ENCODE measurements around the gene MYBPHL.

MYBPHL gene

DNA sequence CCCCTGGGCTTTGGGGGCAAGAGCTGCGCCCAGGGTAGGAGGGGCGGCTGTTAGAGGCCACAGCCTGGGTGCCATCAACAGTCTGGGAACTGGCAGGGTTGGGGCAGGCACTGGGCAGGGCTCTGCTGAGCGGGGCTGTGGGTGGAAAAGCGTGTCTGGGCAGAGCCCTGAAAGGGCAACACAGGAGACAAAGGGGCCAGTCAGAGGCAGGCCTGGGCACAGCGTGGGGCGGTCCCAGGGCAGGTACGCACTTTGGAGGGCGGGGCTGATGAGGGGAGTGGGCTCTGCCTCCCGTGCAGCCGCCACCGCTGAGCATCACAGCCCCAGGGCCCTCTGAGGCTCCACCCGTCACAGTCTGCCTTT, 43.6 kb downstream of the MYBPHL start:
- DNase-seq, result no peak

DNA sequence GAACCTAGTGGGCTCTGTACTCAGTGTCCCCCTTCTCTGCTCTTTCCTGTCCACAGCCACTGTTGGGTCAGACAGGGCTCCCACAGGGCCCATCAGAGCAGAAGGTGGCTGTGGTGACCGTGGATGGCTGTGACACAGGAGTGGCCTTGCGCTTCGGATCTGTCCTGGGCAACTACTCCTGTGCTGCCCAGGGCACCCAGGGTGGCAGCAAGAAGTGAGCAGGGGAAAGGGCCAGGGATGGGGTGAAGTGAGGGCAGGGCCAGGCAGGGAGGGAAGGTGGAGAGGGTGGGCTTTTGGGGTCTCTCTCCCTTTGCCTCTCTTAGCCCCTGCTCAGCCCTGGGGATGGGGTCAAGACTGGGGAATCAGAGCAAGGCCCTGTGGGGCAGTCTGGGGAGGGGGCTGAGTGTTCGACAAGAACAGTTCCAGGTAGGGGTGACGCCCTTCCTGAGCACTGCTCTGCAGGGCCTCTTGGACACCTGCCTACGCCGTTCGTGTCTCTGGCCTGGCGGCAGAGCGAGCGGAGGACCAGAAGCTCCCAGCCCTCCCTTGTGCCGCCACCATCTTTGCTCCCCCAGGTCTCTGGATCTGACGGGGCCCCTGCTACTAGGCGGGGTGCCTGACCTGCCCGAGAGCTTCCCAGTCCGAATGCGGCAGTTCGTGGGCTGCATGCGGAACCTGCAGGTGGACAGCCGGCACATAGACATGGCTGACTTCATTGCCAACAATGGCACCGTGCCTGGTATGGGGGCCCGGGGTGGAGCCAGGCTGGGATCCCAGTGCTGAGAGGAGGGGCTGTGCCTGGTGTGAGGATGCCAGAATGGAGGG, 44.4 kb downstream of the MYBPHL start:
- DNase-seq, result no peak

GRCh38 chr1:109261578-109261977, 45.2 kb downstream of the MYBPHL start:
- DNase-seq, result no peak

DNA sequence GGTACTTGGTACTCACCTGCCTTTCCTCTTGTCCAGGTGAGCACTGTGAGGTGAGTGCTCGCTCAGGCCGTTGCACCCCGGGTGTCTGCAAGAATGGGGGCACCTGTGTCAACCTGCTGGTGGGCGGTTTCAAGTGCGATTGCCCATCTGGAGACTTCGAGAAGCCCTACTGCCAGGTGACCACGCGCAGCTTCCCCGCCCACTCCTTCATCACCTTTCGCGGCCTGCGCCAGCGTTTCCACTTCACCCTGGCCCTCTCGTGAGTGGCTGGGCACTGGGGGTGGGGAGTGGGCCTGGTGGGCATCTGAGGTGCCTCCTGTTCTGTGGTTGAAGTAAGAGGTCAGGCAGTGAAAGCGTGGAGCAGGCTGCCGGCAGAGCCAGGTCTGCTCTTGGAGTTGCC, 45.8 kb downstream of the MYBPHL start:
- DNase-seq, result no peak

GRCh38 chr1:109259674-109260557, 46.9 kb downstream of the MYBPHL start:
- no peak for DNase-seq

DNA sequence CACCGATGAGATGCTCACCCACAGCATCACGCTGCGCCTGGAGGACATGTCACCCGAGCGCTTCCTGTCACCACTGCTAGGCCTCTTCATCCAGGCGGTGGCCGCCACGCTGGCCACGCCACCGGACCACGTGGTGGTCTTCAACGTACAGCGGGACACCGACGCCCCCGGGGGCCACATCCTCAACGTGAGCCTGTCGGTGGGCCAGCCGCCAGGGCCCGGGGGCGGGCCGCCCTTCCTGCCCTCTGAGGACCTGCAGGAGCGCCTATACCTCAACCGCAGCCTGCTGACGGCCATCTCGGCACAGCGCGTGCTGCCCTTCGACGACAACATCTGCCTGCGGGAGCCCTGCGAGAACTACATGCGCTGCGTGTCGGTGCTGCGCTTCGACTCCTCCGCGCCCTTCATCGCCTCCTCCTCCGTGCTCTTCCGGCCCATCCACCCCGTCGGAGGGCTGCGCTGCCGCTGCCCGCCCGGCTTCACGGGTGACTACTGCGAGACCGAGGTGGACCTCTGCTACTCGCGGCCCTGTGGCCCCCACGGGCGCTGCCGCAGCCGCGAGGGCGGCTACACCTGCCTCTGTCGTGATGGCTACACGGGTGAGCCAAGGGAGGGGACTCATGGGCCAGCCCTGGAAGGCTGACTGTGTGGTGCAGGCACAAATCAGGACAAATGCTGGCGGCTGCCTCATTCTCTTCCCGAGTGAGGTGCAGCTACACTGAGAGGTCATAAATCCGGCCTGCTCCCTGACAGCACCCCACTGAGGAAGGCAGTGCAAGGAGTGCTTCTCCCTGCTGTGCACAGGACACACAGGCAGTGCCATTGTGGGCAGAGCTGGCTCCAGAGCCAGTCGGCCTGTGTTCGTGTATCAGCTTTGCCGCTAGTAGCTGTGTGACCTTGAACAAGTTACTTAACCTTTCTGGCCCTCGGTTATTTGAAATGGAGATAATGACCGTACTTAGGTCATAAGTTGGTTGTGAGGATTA, 48.0 kb downstream of the MYBPHL start:
- DNase-seq, result no peak

DNA sequence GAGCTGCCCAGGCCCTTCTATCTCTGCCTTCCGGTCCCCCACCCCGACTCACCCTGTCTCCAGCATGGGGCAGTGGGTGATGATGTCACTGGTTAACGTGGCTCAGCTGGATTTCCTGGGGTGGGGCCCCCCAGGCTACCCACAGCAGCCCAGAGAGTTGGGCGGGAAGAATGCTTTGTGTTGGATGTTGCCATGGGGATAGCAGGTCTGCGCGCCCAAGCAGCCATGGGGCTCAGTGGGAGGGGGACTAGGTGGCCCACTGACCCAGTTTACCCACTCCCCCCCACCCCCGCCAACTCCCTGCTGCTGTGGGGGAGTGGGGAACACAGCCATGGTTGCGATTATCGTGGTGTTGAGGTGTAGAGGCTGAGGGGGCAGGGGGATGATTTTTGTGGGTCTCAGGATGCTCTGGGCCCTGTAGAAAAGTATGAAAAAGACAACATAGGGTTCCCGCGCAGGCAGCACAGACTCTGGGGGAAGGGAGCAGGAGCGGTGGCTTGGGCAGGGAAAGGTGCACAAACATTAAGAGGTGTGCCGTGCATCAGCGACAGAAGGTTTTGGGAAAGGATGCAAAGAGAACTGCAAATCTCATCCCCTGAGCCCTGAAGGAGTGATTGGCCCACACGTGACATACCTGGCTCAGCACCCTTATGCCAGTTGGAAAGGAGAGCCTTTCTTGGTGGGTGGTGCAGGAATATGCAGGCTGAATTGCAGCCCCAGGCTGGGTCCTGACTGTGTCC, 49.0 kb downstream of the MYBPHL start:
- no peak for DNase-seq

GRCh38 chr1:109256971-109257681, 49.7 kb downstream of the MYBPHL start:
- DNase-seq, result no peak

- DNase-seq, result no peak
Observed at GRCh38 chr1:109256085-109256484, 50.7 kb downstream of the MYBPHL start.

DNA sequence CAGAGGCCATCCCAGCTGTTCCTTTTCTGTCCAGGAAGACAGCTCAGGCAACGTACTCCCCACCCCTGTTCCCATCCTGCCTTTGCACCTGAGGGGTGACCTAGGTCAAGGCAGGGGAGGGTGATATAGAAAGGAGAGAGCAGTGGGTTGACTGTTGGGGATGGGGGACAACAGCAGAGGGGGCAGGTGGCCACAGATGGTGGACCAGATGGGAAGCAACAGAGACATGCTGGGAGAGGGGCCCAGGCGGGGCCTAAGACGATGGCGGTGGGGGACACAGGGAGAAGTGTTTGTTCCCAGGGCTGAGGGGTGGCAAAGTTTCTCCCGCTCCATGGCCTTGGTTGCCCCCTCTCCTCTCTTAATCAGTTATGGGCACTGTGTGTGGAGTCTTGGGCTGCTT, 51.1 kb downstream of the MYBPHL start:
- DNase-seq, result no peak

- no peak for DNase-seq
Observed at GRCh38 chr1:109255097-109255651, 51.6 kb downstream of the MYBPHL start.

DNA sequence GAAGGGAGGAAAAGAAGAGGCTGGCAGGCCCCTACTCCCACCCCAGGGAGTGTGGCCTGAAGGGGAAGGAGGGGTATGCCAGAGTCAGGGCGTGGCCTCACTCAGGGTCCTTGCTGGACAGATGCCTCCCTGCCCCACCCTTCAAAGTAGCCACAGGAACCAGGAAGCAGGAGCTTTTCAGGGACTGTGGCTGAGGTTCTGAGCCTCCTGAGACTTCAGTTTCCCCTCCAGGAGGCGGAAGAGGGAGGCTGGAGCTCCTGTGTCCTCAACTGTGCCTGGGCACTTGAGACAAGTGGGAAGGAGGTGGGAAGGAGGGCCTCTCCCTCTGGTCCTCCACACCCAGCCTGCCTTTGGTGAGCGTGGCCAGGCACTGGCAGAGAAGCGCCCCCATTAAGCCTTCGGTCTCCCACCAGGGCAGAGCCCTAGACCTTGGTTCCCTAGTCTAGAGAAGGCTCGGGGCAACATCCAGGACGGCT, 52.2 kb downstream of the MYBPHL start:
- no peak for DNase-seq

DNA sequence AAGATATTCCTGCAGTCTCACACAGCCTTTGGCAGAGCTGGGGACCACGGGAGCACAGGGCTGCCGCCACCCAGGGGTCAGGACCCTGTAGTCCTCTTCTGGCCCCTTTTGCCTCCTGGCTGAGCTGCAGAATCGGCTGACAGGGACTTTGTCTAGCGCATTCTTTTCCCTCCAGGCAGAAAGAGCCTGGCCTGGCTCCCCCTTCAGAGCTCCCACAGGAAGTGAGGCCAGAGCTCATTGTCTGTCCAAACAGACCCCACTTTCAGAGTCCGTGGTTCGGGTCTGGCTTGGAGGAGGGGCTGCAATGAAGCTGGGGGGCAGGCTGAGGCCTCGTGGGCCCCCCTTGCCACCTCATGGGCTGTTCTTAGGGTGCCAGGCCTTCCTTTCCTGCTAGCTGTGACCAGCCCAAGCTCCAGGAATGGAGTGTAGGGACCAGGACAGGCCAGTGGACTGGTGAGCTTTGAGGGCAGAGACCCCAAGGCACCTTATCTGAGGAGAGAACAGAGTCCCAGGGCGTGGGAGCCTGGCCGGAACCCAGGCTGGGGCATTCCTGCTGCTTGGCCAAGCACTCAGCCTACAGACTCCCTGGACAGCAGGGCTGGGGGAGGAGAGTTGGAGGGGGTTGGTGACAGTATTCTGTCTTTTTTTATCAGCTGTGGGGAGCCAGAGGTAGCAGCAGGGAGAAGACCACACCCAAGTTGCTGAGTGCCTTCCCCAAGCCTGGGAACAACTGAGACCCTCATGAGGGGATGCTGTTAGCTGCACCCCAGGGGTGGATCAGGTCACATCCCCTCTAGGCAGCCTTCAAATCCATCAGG, 52.8 kb downstream of the MYBPHL start:
- DNase-seq, result no peak

- DNase-seq, result no peak
Observed at GRCh38 chr1:109252893-109253802, 53.7 kb downstream of the MYBPHL start.

DNA sequence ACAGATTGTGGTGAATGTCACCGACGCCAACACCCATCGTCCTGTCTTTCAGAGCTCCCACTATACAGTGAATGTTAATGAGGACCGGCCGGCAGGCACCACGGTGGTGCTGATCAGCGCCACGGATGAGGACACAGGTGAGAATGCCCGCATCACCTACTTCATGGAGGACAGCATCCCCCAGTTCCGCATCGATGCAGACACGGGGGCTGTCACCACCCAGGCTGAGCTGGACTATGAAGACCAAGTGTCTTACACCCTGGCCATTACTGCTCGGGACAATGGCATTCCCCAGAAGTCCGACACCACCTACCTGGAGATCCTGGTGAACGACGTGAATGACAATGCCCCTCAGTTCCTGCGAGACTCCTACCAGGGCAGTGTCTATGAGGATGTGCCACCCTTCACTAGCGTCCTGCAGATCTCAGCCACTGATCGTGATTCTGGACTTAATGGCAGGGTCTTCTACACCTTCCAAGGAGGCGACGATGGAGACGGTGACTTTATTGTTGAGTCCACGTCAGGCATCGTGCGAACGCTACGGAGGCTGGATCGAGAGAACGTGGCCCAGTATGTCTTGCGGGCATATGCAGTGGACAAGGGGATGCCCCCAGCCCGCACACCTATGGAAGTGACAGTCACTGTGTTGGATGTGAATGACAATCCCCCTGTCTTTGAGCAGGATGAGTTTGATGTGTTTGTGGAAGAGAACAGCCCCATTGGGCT, 54.5 kb downstream of the MYBPHL start:
- DNase-seq, result no peak

GRCh38 chr1:109251277-109252166, 55.3 kb downstream of the MYBPHL start:
- no peak for DNase-seq

Measured in CD4-positive, alpha-beta T cell treated with Interferon alpha-2 for 1 hour (primary cell).